ENCODE measurements around the gene TNIP2. TPM values are rescaled to one million over a fixed set of nuclear protein-coding genes. Genes with fewer than 3 reads are reported as not detected.
A peak's percentile ranks its signal among the peaks of the same experiment; 100 is the strongest.
"Not testable (repeated sequence)": the region's sequence is repeated elsewhere in the genome, so short reads cannot be mapped to it uniquely, and the experiment has no call there.

Gene TNIP2
- polyA plus RNA-seq, 1 donor from 2014 or later: 54.5 TPM

- H3K27me3 Mint-ChIP-seq: no peaks in the 10 kb centered on the region
Measured at GRCh38 chr4:2767046-2767704, 11.0 kb upstream of the TNIP2 start.

DNA sequence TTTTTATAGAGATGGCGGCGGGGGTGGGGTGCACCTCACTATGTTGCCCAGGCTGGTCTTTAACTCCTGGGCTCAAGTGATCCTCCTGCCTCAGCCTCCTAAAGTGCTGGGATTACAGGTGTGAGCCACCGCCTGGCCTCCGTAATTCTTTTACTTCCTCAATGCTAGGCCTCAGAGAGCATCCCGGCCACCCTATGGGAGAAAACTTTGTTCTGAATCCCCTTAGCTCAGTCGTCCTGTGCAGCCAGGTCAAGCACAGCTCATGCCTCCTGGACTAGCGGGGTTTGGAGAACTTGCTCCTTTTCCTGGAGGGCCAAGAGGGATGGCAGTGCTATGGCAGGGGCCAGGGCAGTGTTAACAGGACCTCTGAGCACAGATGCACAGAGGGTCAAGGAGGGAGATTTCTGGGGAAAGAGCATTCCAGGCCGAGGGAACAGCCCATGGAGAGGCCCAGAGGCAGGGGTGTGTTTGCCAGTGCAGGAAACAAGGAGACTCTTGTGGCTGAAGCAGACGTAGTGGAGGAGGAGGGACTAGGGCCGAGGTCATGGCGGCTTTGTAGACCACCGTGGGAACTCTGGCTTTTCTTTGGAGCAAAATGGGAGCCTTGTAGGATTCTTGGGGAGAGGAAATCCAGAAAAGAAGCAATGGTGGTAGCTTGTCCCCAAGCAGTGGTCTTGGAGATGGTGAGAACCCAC lies 9.8 kb upstream of the TNIP2 start:
- H3K9me3 Mint-ChIP-seq: no peaks in the 10 kb centered on the region
- H3K27me3 Mint-ChIP-seq: no peaks in the 10 kb centered on the region
- H3K4me3 Mint-ChIP-seq: no peak overlapping the region
- peaks cover 11 to 21% (median 12%) of the 10 kb centered on the region in 3 donors for H3K4me1 Mint-ChIP-seq
- H3K36me3 Mint-ChIP-seq: peaks cover 2% of the 10 kb centered on the region
- no peak overlapping the region for H3K27ac Mint-ChIP-seq

More at GRCh38 chr4:2767046-2767704, 11.0 kb upstream of the TNIP2 start:
- Mint-ChIP-seq H3K4me3 (no peak overlapping the region), H3K27ac (peak overlapping the region in 1 of 3 donors; percentile 81), H3K9me3 (no peaks in the 10 kb centered on the region), H3K36me3 (peaks cover 2% of the 10 kb centered on the region), H3K4me1 (peaks cover 13 to 22% (median 16%) of the 10 kb centered on the region in 3 donors)

DNA sequence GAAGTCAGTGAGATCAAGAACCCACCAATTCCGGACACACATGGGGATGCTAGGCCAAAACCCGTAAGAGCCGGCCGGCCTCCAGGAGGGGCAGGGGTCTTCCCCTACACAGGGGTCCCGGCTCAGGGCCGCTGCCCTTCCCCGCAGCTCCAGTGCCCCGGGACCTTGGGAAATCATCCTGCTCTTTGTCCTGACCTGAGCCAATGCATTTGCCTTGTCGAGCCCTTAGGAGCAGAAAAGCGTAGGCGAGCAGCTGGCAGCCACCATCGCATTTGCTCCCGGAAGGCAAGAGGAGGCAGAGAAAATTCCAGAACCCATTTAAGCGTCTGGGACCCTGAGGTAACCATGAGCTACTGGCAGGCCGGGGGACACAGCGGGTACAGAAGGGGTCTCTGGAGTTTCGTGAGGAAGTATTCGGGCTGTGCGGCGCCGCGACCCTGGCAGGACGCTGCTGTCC lies 7.4 kb upstream of the TNIP2 start:
- H3K9me3 Mint-ChIP-seq: no peaks in the 10 kb centered on the region

DNA sequence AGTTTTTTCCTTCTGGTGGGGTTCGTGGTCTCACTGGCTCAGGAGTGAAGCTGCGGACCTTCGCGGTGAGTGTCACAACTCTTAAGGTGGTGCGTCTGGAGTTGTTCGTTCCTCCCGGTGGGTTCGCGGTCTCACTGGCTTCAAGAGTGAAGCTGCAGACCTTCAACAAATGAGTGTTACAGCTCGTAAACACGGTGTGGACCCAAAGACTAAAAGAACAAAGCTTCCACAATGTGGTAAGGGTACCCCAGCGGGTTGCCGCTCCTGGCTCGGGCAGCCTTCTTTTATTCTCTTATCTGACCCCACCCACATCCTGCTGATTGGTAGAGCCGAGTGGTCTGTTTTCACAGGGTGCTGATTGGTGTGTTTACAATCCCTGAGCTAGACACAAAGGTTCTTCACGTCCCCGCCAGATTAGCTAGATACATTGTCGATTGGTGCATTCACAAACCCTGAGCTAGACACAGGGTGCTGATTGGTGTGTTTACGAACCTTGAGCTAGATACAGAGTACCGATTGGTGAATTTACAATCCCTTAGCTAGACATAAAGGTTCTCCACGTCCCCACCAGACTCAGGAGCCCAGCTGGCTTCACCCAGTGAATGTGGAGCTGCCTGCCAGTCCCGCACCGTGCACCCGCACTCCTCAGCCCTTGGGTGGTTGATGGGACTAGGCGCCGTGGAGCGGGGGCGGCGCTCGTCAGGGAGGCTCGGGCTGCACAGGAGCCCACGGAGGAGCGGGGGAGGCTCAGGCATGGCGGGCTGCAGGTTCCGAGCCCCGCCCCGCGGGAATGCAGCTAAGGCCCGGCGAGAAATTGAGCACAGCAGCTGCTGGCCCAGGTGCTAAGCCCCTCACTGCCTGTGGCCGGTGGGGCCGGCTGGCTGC lies 6.6 kb upstream of the TNIP2 start:
- H3K4me1 Mint-ChIP-seq: peaks cover 8 to 13% (median 9%) of the 10 kb centered on the region in 3 donors
- H3K9me3 Mint-ChIP-seq, H3K36me3 Mint-ChIP-seq, H3K27me3 Mint-ChIP-seq: not testable (repeated sequence)
- peak overlapping the region in 1 of 3 donors; percentile 35 for H3K27ac Mint-ChIP-seq
- peak overlapping the region in 2 of 4 donors; percentile 63 to 71 for H3K4me3 Mint-ChIP-seq

More for the DNA sequence above, 7.4 kb upstream of the TNIP2 start:
- H3K27me3 Mint-ChIP-seq: no peaks in the 10 kb centered on the region
- peak overlapping the region; percentile 38 to 87 (median 78) for H3K4me3 Mint-ChIP-seq
- no peak overlapping the region for H3K27ac Mint-ChIP-seq
- H3K4me1 Mint-ChIP-seq: peaks cover 8 to 11% (median 10%) of the 10 kb centered on the region in 3 donors
- no peaks in the 10 kb centered on the region for H3K36me3 Mint-ChIP-seq

DNA sequence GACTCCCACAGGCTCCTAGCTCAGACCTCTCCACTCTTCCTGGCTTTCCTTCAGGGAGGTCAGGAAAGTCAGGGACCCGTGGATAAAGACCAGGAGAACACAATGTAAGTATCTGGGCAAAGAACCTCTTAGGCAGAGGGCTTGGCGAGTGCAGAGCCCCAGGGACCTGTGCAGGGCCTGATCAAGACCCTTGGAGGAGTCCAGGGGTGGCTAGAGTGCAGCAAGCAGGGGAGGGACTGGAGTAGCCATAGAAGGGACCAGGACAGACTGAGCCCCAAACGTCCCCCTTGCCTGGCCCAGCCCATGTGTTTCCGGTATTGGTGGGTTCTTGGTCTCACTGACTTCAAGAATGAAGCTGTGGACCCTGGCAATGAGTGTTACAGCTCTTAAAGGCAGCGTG lies 5.9 kb upstream of the TNIP2 start:
- Mint-ChIP-seq H3K4me1 (peaks cover 9 to 19% (median 12%) of the 10 kb centered on the region in 3 donors), H3K27me3 (no peaks in the 10 kb centered on the region), H3K9me3 (no peaks in the 10 kb centered on the region), H3K27ac (peak overlapping the region in 2 of 3 donors; percentile 31 to 35), H3K4me3 (peak overlapping the region in 1 of 4 donors; percentile 33), H3K36me3 (no peaks in the 10 kb centered on the region)

- H3K27ac Mint-ChIP-seq: peak overlapping the region in 2 of 3 donors; percentile 31 to 59
- H3K4me3 Mint-ChIP-seq: peak overlapping the region in 2 of 4 donors; percentile 22 to 44
- H3K4me1 Mint-ChIP-seq: peaks cover 9 to 20% (median 12%) of the 10 kb centered on the region in 3 donors
- H3K27me3 Mint-ChIP-seq: no peaks in the 10 kb centered on the region
- no peaks in the 10 kb centered on the region for H3K9me3 Mint-ChIP-seq
- no peaks in the 10 kb centered on the region for H3K36me3 Mint-ChIP-seq
Measured at GRCh38 chr4:2761035-2761923, 5.1 kb upstream of the TNIP2 start.

GRCh38 chr4:2757426-2757825 lies 1.3 kb upstream of the TNIP2 start:
- no peaks in the 10 kb centered on the region for H3K9me3 Mint-ChIP-seq

DNA sequence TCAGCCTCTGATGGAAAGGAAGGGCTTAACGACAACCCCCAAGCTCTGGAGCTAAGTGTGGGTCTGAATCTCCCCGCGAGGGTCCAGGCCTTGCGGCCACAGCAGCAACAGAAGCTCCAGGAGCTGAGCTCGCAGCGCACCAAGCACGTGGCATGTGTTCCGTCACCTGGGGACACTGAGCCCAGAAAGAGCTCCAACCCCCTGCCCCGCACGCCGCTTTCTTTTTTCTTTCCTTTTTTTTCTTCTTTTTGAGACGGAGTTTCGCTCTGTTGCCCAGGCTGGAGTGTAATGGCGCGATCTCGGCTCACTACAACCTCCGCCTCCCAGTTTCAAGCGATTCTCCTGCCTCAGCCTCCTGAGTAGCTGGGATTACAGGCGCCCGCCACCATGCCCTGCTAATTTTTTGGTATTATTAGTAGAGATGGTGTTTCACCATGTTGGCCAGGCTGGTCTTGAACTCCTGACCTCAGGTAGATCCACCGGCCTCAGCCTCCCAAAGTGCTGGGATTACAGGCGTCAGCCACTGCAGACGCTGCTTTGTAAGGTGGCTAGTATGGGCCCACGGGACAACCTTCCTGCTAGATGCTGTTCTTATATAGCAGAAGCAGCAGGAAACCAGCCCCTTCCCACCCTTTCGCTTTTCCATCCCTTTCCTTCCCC lies 685 bp upstream of the TNIP2 start:
- H3K9me3 Mint-ChIP-seq: no peaks in the 10 kb centered on the region

More at GRCh38 chr4:2757426-2757825, 1.3 kb upstream of the TNIP2 start:
- Mint-ChIP-seq H3K36me3 (no peaks in the 10 kb centered on the region), H3K27ac (peak overlapping the region in 2 of 3 donors; percentile 83 to 85), H3K4me1 (peaks cover 15 to 22% (median 19%) of the 10 kb centered on the region in 3 donors), H3K27me3 (no peaks in the 10 kb centered on the region), H3K4me3 (peak overlapping the region; percentile 71 to 94 (median 90))

GRCh38 chr4:2754848-2755819 lies 1.0 kb downstream of the TNIP2 start:
- H3K4me3 Mint-ChIP-seq: peak overlapping the region; percentile 10 to 83 (median 78)
- H3K36me3 Mint-ChIP-seq: no peaks in the 10 kb centered on the region
- peaks cover 10 to 26% (median 19%) of the 10 kb centered on the region in 3 donors for H3K4me1 Mint-ChIP-seq
- no peaks in the 10 kb centered on the region for H3K9me3 Mint-ChIP-seq
- no peaks in the 10 kb centered on the region for H3K27me3 Mint-ChIP-seq
- H3K27ac Mint-ChIP-seq: peak overlapping the region in 2 of 3 donors; percentile 20 to 86

More for the DNA sequence above, 685 bp upstream of the TNIP2 start:
- peak overlapping the region in 2 of 3 donors; percentile 83 to 85 for H3K27ac Mint-ChIP-seq
- peaks cover 10 to 22% (median 19%) of the 10 kb centered on the region in 3 donors for H3K4me1 Mint-ChIP-seq
- no peaks in the 10 kb centered on the region for H3K36me3 Mint-ChIP-seq
- no peaks in the 10 kb centered on the region for H3K27me3 Mint-ChIP-seq
- H3K4me3 Mint-ChIP-seq: peak overlapping the region; percentile 77 to 94 (median 90)

- no peaks in the 10 kb centered on the region for H3K9me3 Mint-ChIP-seq
- H3K27me3 Mint-ChIP-seq: no peaks in the 10 kb centered on the region
- H3K4me1 Mint-ChIP-seq: peaks cover 16 to 28% (median 18%) of the 10 kb centered on the region in 3 donors
- peak overlapping the region in 1 of 4 donors; percentile 83 for H3K4me3 Mint-ChIP-seq
- no peaks in the 10 kb centered on the region for H3K36me3 Mint-ChIP-seq
- H3K27ac Mint-ChIP-seq: peak overlapping the region in 1 of 3 donors; percentile 19
Measured at GRCh38 chr4:2753436-2753835, 2.7 kb downstream of the TNIP2 start.

DNA sequence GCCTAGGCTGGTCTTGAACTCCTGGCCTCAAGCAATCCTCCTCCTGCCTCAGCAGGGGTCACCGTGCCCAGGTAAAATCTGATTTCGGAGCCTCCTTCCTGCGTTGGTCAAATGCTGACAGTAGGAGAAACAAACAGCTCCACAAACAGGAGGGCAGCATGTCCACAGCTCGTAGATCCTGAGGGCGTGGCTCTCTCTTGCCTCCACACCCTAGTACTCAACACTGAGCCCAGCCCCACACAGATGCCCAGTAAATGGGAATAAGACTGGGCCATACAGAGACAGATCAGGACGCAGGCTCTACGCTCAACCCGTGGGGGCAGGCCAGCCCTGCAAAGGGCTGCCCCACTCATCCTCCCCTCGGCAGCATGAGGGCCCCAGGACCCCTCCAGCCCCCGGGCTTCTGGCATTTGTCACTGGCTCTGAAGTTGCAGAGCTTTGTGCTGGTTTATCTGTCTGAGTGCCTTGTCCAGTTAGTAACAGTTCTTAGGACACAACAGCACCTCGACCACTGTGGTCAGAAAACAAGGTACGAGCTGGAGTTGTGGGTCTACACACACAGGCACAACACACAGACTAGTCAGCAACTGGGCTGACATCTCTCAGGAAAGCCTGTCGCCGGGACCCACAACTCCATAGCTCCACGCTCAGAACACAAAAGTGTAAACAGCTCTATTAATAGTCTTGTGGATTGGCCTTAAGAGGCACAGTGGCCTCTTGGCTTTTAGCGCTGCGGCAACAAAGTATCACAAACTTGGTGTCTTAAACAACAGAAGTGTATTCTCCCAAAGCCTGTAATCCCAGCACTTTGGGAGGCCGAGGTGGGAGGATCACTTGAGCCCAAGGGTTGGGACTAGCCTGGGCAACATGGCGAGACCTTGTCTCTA lies 5.2 kb downstream of the TNIP2 start:
- H3K9me3 Mint-ChIP-seq: no peaks in the 10 kb centered on the region
- peaks cover 25 to 44% (median 38%) of the 10 kb centered on the region in 3 donors for H3K4me1 Mint-ChIP-seq
- H3K27ac Mint-ChIP-seq: peak overlapping the region in 1 of 3 donors; percentile 36
- peak overlapping the region in 1 of 4 donors; percentile 72 for H3K4me3 Mint-ChIP-seq
- H3K27me3 Mint-ChIP-seq: peaks cover 6% of the 10 kb centered on the region
- no peaks in the 10 kb centered on the region for H3K36me3 Mint-ChIP-seq
